Adipocyte (in vitro differentiated cells): ENCODE measurements around the gene HRC.
"Not testable (repeated sequence)": the region's sequence is repeated elsewhere in the genome, so short reads cannot be mapped to it uniquely, and the experiment has no call there.

Experiments
- DNase-seq: peaks from one replicate; pipeline ENCODE4 v3.0.0-alpha.2; 2015; ENCODE audit warnings: low read depth
- H3K27me3 ChIP-seq: replicated peaks from 2 replicates; pipeline ENCODE4 v1.7.0; 2013; ENCODE audit warnings: mild to moderate bottlenecking, low read length, moderate library complexity; ENCODE audit not compliant: control insufficient read depth, insufficient read depth
- H3K36me3 ChIP-seq: 2 replicates; pipeline ENCODE4 v1.7.0; 2013; ENCODE audit warnings: low read length, mild to moderate bottlenecking, moderate library complexity; ENCODE audit not compliant: control insufficient read depth, insufficient read depth, severe bottlenecking
- H3K4me1 ChIP-seq: 2 replicates; pipeline ENCODE4 v1.7.0; 2013; ENCODE audit warnings: mild to moderate bottlenecking, low read length, moderate library complexity; ENCODE audit not compliant: control insufficient read depth, insufficient read depth
- H3K4me3 ChIP-seq: 2 replicates; pipeline ENCODE4 v1.7.0; 2013; ENCODE audit warnings: mild to moderate bottlenecking, low read length, moderate library complexity
- H3K9ac ChIP-seq: 2 replicates; pipeline ENCODE4 v1.7.0; 2013; ENCODE audit warnings: mild to moderate bottlenecking, low read length, moderate library complexity
- H3K9me3 ChIP-seq: 2 replicates; pipeline ENCODE4 v1.7.0; 2013; ENCODE audit warnings: mild to moderate bottlenecking, low read length, moderate library complexity; ENCODE audit not compliant: control insufficient read depth

The HRC gene

GRCh38 chr19:49130325-49130724, 24.9 kb downstream of the HRC start:
- peaks cover 7% of the 10 kb centered on the region for H3K4me1 ChIP-seq

GRCh38 chr19:49129238-49129583, 26.0 kb downstream of the HRC start:
- Histone ChIP-seq H3K36me3 (no peaks in the 10 kb centered on the region), H3K9me3 (no peaks in the 10 kb centered on the region), H3K4me3 (no peak overlapping the region), H3K27me3 (peaks cover 17% of the 10 kb centered on the region), H3K9ac (no peak overlapping the region), H3K4me1 (peaks cover 7% of the 10 kb centered on the region)
- no peak for DNase-seq

More at GRCh38 chr19:49130325-49130724, 24.9 kb downstream of the HRC start:
- no peaks in the 10 kb centered on the region for H3K9me3 ChIP-seq
- H3K9ac ChIP-seq = no peak overlapping the region
- H3K4me3 ChIP-seq = no peak overlapping the region
- DNase-seq = no peak
- H3K27me3 ChIP-seq = peaks cover 23% of the 10 kb centered on the region
- no peaks in the 10 kb centered on the region for H3K36me3 ChIP-seq

DNA sequence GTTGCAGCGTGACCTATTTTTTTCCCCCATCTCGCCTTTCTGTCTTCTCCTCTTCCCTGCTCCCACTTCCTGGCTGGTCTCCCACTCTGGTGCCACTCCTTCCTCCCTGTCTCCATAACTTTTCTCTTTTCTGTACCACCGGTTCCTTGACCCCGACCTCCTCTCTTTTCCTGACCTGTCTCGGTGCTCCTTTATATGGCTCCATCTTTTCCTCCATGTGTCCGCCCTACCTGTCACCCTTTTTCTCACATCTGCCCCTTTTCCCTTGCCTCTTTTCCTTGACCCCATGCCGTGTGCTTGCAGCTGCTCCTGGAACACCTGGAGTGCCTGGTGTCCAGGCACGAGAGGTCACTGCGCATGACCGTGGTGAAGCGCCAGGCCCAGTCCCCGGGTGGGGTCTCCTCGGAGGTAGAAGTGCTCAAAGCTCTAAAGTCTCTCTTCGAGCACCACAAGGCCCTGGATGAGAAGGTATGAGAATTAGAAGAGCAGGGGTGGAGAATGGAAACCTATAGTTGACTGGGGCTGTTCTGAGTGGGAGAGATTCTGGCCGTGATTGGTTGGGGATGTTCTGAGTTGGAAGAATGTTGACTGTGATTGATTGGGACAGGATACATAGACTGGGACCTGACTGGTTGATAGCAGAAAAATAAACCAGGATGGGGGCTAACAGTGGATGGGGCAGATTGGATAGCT, 26.5 kb downstream of the HRC start:
- H3K27me3 ChIP-seq = peaks cover 14% of the 10 kb centered on the region
- peaks cover 7% of the 10 kb centered on the region for H3K4me1 ChIP-seq
- H3K4me3 ChIP-seq = no peak overlapping the region
- H3K9ac ChIP-seq = no peak overlapping the region
- H3K36me3 ChIP-seq = no peaks in the 10 kb centered on the region
- no peaks in the 10 kb centered on the region for H3K9me3 ChIP-seq
- DNase-seq = no peak

GRCh38 chr19:49127674-49128544, 27.3 kb downstream of the HRC start:
- Histone ChIP-seq H3K27me3 (peaks cover 14% of the 10 kb centered on the region), H3K9ac (no peak overlapping the region), H3K9me3 (no peaks in the 10 kb centered on the region), H3K36me3 (no peaks in the 10 kb centered on the region), H3K4me1 (peaks cover 7% of the 10 kb centered on the region), H3K4me3 (peak overlapping the region; percentile 66)
- DNase-seq = peak; percentile 100

DNA sequence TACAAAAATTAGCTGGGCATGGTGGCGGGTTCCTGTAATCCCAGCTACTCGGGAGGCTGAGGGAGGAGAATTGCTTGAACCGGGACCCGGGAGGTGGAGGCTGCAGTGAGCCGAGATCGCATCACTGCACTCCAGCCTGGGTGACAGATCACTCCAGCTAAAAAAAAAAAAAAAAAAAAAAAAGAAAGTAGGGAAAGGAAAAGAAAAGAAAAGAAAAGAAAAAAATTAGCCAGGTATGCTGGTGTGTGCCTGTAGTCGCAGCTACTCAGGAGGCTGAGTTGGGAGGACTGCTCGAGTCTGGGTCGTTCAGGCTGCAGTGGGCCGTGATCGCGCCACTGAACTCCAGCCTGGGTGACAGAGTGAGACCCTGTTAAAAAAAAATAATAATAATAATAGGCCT, 28.0 kb downstream of the HRC start:
- not testable (repeated sequence) for H3K4me3 ChIP-seq, H3K36me3 ChIP-seq, H3K4me1 ChIP-seq, DNase-seq, H3K9me3 ChIP-seq, H3K9ac ChIP-seq
- peaks cover 11% of the 10 kb centered on the region for H3K27me3 ChIP-seq

DNA sequence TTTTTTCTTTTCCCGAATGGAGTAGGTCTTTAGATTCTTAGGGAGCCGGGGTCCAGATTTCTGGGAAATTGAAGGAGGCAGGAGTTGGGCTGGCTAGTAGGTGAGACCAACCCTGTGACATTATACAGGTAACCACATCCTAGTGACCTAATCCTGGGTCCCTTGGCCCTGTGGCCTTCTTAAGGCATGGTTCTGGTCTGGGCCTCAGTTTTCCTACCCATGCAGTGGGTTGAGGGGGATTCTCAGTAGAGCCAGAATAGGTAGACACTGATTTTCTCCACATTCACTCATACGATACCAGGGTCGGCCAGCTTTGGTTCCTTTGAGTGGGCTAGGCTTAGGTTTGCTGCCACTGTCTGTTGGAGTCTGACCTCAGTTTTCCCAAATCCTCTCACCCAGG, 28.6 kb downstream of the HRC start:
- no peaks in the 10 kb centered on the region for H3K9me3 ChIP-seq
- DNase-seq = no peak
- peaks cover 11% of the 10 kb centered on the region for H3K27me3 ChIP-seq
- H3K4me3 ChIP-seq = no peak overlapping the region
- H3K9ac ChIP-seq = no peak overlapping the region
- H3K4me1 ChIP-seq = peaks cover 7% of the 10 kb centered on the region
- no peaks in the 10 kb centered on the region for H3K36me3 ChIP-seq

DNA sequence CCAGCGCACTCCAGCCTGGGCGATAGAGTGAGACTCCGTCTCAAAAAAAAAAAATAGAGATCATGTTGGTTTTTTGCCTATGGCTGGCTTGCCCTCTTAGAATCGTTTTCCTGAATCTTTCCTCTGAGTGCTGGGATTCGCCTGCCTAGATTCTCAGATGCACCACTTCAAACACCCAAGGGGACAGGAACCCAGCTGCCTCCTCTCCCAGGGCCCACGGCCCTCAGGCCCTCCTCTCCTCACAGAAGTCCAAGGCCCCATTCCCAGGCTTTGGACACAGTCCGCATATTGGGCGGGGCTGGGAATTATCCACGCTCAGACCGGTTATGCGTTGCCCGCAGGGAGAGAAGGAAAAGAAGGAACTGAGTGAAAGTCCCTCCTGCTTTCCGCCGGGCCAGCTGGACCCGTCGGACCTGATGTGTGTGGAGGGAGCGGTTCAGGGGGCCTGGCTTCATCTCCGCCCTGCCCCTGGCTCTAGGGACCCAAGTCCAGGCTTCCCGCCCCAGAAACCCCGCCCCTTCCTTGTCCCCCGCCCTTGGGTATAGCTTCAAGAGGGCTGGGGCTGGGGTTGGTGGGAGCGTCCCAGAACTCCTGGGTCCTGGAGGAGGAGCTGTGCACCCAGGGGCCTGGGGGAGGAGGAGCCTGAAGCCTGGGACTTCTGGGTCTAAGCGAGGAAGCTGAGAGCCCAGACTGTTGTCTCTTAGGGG, 30.0 kb downstream of the HRC start:
- H3K4me3 ChIP-seq = no peak overlapping the region
- no peak overlapping the region for H3K9ac ChIP-seq
- no peak for DNase-seq
- no peaks in the 10 kb centered on the region for H3K9me3 ChIP-seq
- peaks cover 16% of the 10 kb centered on the region for H3K27me3 ChIP-seq
- H3K36me3 ChIP-seq = no peaks in the 10 kb centered on the region
- H3K4me1 ChIP-seq = peaks cover 7% of the 10 kb centered on the region

GRCh38 chr19:49123285-49123684, 31.9 kb downstream of the HRC start:
- H3K4me1 ChIP-seq = peaks cover 12% of the 10 kb centered on the region
- DNase-seq, H3K36me3 ChIP-seq, H3K4me3 ChIP-seq, H3K9me3 ChIP-seq, H3K9ac ChIP-seq: not testable (repeated sequence)
- H3K27me3 ChIP-seq = peaks cover 13% of the 10 kb centered on the region

- H3K27me3 ChIP-seq = peaks cover 12% of the 10 kb centered on the region
- H3K9ac ChIP-seq, H3K4me3 ChIP-seq, H3K9me3 ChIP-seq, H3K36me3 ChIP-seq, DNase-seq: not testable (repeated sequence)
- H3K4me1 ChIP-seq = peaks cover 15% of the 10 kb centered on the region
Observed at GRCh38 chr19:49121841-49122240, 33.4 kb downstream of the HRC start.

DNA sequence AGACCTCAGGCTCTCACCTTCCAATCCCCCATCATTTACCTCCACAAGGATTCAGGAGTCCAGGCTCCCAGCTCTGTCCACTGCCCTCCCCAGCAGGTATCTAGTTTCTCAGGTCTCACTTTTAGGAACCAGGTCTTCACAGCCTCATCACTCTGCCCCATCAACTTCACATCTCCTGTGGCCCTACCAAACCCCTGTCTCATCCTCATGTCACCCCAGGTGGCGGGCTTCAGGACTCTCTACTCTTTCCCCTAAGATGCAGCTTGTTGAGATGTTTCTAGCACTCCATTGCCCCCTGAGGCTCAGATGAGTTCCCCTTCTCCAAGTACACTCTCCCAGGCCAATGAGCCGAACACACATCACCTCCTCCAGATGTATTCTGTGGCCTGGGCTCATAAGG, 34.3 kb downstream of the HRC start:
- H3K27me3 ChIP-seq = peaks cover 8% of the 10 kb centered on the region
- no peak overlapping the region for H3K4me3 ChIP-seq
- no peak overlapping the region for H3K9ac ChIP-seq
- no peaks in the 10 kb centered on the region for H3K36me3 ChIP-seq
- H3K4me1 ChIP-seq = peaks cover 15% of the 10 kb centered on the region
- DNase-seq = no peak
- H3K9me3 ChIP-seq = no peaks in the 10 kb centered on the region

GRCh38 chr19:49120325-49120683, 34.9 kb downstream of the HRC start:
- H3K9ac ChIP-seq = no peak overlapping the region
- H3K9me3 ChIP-seq = no peaks in the 10 kb centered on the region
- no peaks in the 10 kb centered on the region for H3K36me3 ChIP-seq
- peaks cover 8% of the 10 kb centered on the region for H3K27me3 ChIP-seq
- H3K4me1 ChIP-seq = peaks cover 15% of the 10 kb centered on the region
- no peak for DNase-seq
- H3K4me3 ChIP-seq = no peak overlapping the region
